Thyroid gland (tissue), 4 donors: ENCODE results near the gene SLC2A5. TPM values are rescaled to one million over a fixed set of nuclear protein-coding genes. Genes with fewer than 3 reads are reported as not detected.

ENCODE experiments used
- DNase-seq, 2 donors: peaks; one replicate each; pipeline ENCODE4 v3.0.0-alpha.2; 2019
- H3K27ac ChIP-seq, 3 donors: fragments of 200-600 bp; sonication (generic); 1 replicate in 2 of 3; 2 replicates in 1 of 3; pipeline ENCODE4 v1.5.1; 2016 to 2019; ENCODE audit warnings: mild to moderate bottlenecking in 1 of 3, moderate library complexity in 1 of 3
- H3K27me3 ChIP-seq: fragments of 200-600 bp; sonication (generic); one replicate; pipeline ENCODE4 v1.5.1; 2019
- H3K36me3 ChIP-seq, 2 donors: fragments of 200-600 bp; sonication (generic); one replicate each; pipeline ENCODE4 v1.5.1; 2016 to 2019
- H3K4me1 ChIP-seq, 2 donors: fragments of 200-600 bp; sonication (generic); one replicate each; pipeline ENCODE4 v1.5.1; 2017 to 2019
- H3K4me3 ChIP-seq, 3 donors: fragments of 200-600 bp; sonication (generic); replicated peaks in 1 of 3; 1 replicate in 2 of 3; 2 replicates in 1 of 3; pipeline ENCODE4 v1.5.1; 2016; ENCODE audit warnings: mild to moderate bottlenecking in 1 of 3
- H3K9me3 ChIP-seq: fragments of 200-600 bp; sonication (generic); one replicate; pipeline ENCODE4 v1.5.1; 2017
- CTCF ChIP-seq, 6 experiments: fragments of 200-600 bp in 3 of 6; fragments of 450-650 bp in 3 of 6; sonication (generic) in 3 of 6; IDR thresholded peaks; one replicate each; pipeline ENCODE4 v1.5.1; 2016 to 2019; ENCODE audit warnings: antibody characterized with exemption in 6 of 6, mild to moderate bottlenecking in 2 of 6, inconsistent platforms in 1 of 6, moderate library complexity in 1 of 6
- POLR2A ChIP-seq, 2 donors: fragments of 450-650 bp; IDR thresholded peaks; one replicate each; pipeline ENCODE4 v1.6.1; 2017; ENCODE audit warnings: antibody characterized with exemption in 2 of 2, mild to moderate bottlenecking in 2 of 2, moderate library complexity in 1 of 2
- WGBS, 2 donors: methylation state at CpG; one replicate each; pipeline ENCODE4 v1.1.5; 2017; 5-methylcytosine and 5-hydroxymethylcytosine counted together
- intact Hi-C: fragments of 100-400 bp; cut with DNase I; formaldehyde crosslinking; loops from one replicate; pipeline ENCODE4 v1.15.1; 2023
- total RNA-seq, 4 donors: library from RNA; depleted of rRNA; stranded (reverse); fragments of >200 nt; gene quantifications; one replicate each; pipeline ENCODE4 v1.2.3, GENCODE V29; 2016

SLC2A5 gene
- total RNA-seq, 4 donors from 2014 or later, result 0.73 to 1.1 (median 0.88) TPM

DNA sequence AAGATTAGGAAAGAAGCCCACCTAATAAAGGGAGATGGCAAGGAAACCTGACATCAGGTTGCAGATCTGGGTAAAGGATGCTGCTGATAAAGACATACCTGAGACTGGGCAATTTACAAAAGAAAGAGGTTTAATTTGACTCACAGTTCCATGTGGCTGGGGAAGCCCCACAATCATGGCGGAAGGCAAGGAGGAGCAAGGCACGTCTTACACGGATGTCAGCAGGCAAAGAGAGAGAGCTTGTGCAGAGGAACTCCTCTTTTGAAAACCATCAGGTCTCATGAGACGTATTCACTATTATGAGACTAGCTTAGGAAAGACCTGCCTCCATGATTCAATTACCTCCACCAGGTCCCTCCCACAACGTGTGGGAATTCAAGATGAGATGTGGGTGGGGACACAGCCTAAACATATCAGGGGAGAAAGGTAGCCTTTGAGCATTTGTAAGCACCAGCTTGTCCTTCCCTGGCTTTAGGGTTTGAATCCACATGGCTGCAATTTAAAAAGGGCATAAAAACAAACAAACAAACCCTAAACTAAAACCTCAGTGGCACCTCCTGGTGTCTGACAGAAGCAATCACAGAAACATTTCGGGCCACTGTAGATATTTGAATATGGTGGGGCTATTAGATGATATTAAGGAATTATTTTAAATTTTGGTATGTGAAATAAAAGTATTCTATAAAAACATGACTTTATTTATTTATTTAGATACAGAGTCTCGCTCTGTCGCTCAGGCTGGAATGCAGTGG lies 76.3 kb downstream of the SLC2A5 start:
- Histone ChIP-seq H3K36me3 (no peaks in the 10 kb centered on the region), H3K4me1 (no peaks in the 10 kb centered on the region), H3K27ac (no peak overlapping the region), H3K9me3 (no peaks in the 10 kb centered on the region), H3K27me3 (no peaks in the 10 kb centered on the region), H3K4me3 (no peak overlapping the region)
- TF ChIP-seq CTCF (IDR thresholded peaks at IDR 0.05) (no peak), POLR2A (IDR thresholded peaks at IDR 0.05) (no peak)
- no peak for DNase-seq
- 90 to 95% methylated on average over 8 of the region's 8 CpGs for WGBS, 2 donors
- intact Hi-C loops, result no loop called here

DNA sequence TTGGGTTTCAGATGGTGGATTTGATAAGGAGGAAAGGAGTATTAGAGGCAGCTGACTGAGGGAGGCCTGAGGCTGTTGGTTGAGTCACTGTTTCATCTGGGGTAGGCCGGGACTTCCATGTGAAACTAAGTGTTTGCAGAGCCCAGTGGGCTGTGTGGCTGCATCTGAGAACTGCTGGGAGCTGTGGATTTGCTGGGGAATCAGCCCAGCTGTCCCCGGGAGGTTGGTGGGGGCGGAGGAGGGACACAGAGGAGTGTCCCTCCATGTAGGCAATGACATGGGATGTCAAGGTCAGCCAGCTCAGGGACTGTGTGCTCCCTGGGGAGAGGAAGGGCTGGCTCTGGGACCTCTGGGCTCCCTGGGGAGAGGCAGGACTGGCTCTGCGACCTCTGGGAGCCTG lies 79.6 kb downstream of the SLC2A5 start:
- 83 to 84% methylated on average over 4 of the region's 4 CpGs for WGBS, 2 donors
- DNase-seq, result no peak
- H3K27ac ChIP-seq, result no peak overlapping the region

GRCh38 chr1:8989061-8989460 lies 80.4 kb downstream of the SLC2A5 start:
- WGBS, 2 donors, result 94 to 97% methylated on average over 7 to 10 of the region's 11 CpGs
- no peak for TF ChIP-seq POLR2A (IDR thresholded peaks at IDR 0.05)
- no peak for TF ChIP-seq CTCF (IDR thresholded peaks at IDR 0.05)
- intact Hi-C loops, result loop anchor here (5.0 kb wide), 2 partner anchors 67 to 127 kb away; no protein-coding TSS in a partner anchor

More for the DNA sequence above, 79.6 kb downstream of the SLC2A5 start:
- TF ChIP-seq CTCF (IDR thresholded peaks at IDR 0.05), result no peak
- TF ChIP-seq POLR2A (IDR thresholded peaks at IDR 0.05), result no peak
- Histone ChIP-seq H3K4me1 (peaks cover 0 to 12% of the 10 kb centered on the region in 2 donors), H3K4me3 (no peak overlapping the region), H3K36me3 (no peaks in the 10 kb centered on the region), H3K27me3 (no peaks in the 10 kb centered on the region), H3K9me3 (no peaks in the 10 kb centered on the region)
- intact Hi-C loops, result loop anchor here (5.0 kb wide), 2 partner anchors 68 to 128 kb away; no protein-coding TSS in a partner anchor

DNA sequence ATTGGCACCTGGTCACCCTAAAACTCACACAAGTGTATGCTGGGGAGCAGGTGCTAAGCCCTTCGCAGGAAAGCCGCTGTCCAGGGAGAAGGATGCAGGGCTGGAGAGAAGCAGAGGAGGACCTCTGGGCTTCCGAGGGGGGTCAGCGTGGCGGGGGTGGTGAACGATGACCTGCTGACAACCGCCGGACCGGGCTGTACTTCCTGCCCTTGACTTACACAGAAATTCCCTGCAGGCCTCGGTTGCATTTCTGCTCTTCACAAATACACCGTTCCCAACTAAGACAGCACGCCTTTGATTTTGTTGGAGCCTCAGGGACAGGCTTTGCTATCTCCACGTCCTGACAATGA lies 80.8 kb downstream of the SLC2A5 start:
- peaks cover 0 to 12% of the 10 kb centered on the region in 2 donors for H3K4me1 ChIP-seq

More at GRCh38 chr1:8989061-8989460, 80.4 kb downstream of the SLC2A5 start:
- Histone ChIP-seq H3K36me3 (no peaks in the 10 kb centered on the region), H3K4me3 (no peak overlapping the region), H3K27ac (no peak overlapping the region), H3K4me1 (peaks cover 0 to 12% of the 10 kb centered on the region in 2 donors), H3K9me3 (no peaks in the 10 kb centered on the region), H3K27me3 (no peaks in the 10 kb centered on the region)
- no peak for DNase-seq

More for the DNA sequence above, 80.8 kb downstream of the SLC2A5 start:
- Histone ChIP-seq H3K36me3 (no peaks in the 10 kb centered on the region), H3K27me3 (no peaks in the 10 kb centered on the region), H3K9me3 (no peaks in the 10 kb centered on the region), H3K4me3 (no peak overlapping the region), H3K27ac (no peak overlapping the region)
- TF ChIP-seq CTCF (IDR thresholded peaks at IDR 0.05), result no peak
- no peak for TF ChIP-seq POLR2A (IDR thresholded peaks at IDR 0.05)
- DNase-seq, result no peak
- intact Hi-C loops, result loop anchor here (5.0 kb wide), 2 partner anchors 66 to 126 kb away; no protein-coding TSS in a partner anchor
- 79 to 85% methylated on average over 5 to 13 of the region's 13 CpGs for WGBS, 2 donors
